ENCODE results near the gene PTGES. TPM values are rescaled to one million over a fixed set of nuclear protein-coding genes. Genes with fewer than 3 reads are reported as not detected.

The PTGES gene
- total and polyA plus RNA-seq, 10 of the 15 experiments (the other 5 are each of a cell fraction or from before 2014, with no cell fraction given) = 0.57 TPM; not detected in 9

GRCh38 chr9:129756191-129756590 is 3.3 kb upstream of the PTGES start:
- in situ Hi-C loops (cut with MboI) = no loop called here

More at GRCh38 chr9:129756191-129756590, 3.3 kb upstream of the PTGES start:
- FAIRE-seq = no peak
- no peaks in the 10 kb centered on the region for H3K36me3 ChIP-seq (ENCODE audit: control insufficient read depth in 2 of 2, insufficient read depth in 2 of 2, low read length in 1 of 2)
- intact Hi-C loops (cut with micrococcal nuclease; ENCODE audit: unreplicated experiment) = no loop called here
- H3K4me1 ChIP-seq (ENCODE audit: control insufficient read depth, insufficient read depth, low read length) = peaks cover 5% of the 10 kb centered on the region; the same call in 1 of the 2 replicates
- H4K20me1 ChIP-seq (ENCODE audit: control insufficient read depth, insufficient read depth) = no peaks in the 10 kb centered on the region
- no peak overlapping the region for H3K9ac ChIP-seq (ENCODE audit: control insufficient read depth, insufficient read depth, low read length)
- H3K9me3 ChIP-seq (replicated peaks; ENCODE audit: control insufficient read depth, insufficient read depth, low read length) = no peaks in the 10 kb centered on the region
- 74% methylated on average over 6 of the region's 6 CpGs for WGBS (ENCODE audit: insufficient coverage, insufficient replicate concordance, low lambda C conversion rate, missing lambda C conversion rate)
- no peak overlapping the region for H3K27ac ChIP-seq (ENCODE audit: control insufficient read depth, insufficient read depth)
- SMC1A ChIA-PET (ENCODE audit: uncharacterized antibody, unreplicated experiment) = no interaction called here
- ATAC-seq = no peak
- TF ChIP-seq, protein P1, sequence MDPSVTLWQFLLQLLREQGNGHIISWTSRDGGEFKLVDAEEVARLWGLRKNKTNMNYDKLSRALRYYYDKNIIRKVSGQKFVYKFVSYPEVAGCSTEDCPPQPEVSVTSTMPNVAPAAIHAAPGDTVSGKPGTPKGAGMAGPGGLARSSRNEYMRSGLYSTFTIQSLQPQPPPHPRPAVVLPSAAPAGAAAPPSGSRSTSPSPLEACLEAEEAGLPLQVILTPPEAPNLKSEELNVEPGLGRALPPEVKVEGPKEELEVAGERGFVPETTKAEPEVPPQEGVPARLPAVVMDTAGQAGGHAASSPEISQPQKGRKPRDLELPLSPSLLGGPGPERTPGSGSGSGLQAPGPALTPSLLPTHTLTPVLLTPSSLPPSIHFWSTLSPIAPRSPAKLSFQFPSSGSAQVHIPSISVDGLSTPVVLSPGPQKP (IDR thresholded peaks at IDR 0.05; ENCODE audit: low read depth, low read length) = no peak
- TF ChIP-seq YY1 (IDR thresholded peaks at IDR 0.05; ENCODE audit: low read depth, low read length) (no peak), KAT2A (conservative IDR thresholded peaks at IDR 0.05; ENCODE audit: control insufficient read depth, low read depth, low read length) (no peak), BRCA1 (IDR thresholded peaks at IDR 0.05; ENCODE audit: low read depth, low read length) (no peak), GABPA (IDR thresholded peaks at IDR 0.05; ENCODE audit: low read depth) (no peak), NBN (IDR thresholded peaks at IDR 0.05) (no peak), IRF4 (IDR thresholded peaks at IDR 0.05; ENCODE audit: low read depth, low read length) (no peak), STAT3 (IDR thresholded peaks at IDR 0.05; ENCODE audit: low read depth, low read length) (no peak), ETV6 (conservative IDR thresholded peaks at IDR 0.05 in 1 of 2, IDR thresholded peaks at IDR 0.05 in 1 of 2; ENCODE audit: borderline replicate concordance in 1 of 2, low read depth in 1 of 2) (no peak), CEBPB (IDR thresholded peaks at IDR 0.05; ENCODE audit: borderline replicate concordance in 1 of 2, low read depth in 2 of 2, low read length in 2 of 2) (no peak), CHD4 (IDR thresholded peaks at IDR 0.05) (no peak), CBFB (IDR thresholded peaks at IDR 0.05; ENCODE audit: low read depth) (no peak), SMC3 (IDR thresholded peaks at IDR 0.05; ENCODE audit: borderline replicate concordance, low read length) (no peak), BCL11A (IDR thresholded peaks at IDR 0.05; ENCODE audit: low read depth, low read length) (no peak), CBX3 (IDR thresholded peaks at IDR 0.05; ENCODE audit: borderline replicate concordance, low read depth) (no peak), MTA3 (IDR thresholded peaks at IDR 0.05; ENCODE audit: borderline replicate concordance, low read length) (no peak), SP1 (IDR thresholded peaks at IDR 0.05; ENCODE audit: low read depth, low read length) (no peak)
- POLR2A ChIA-PET = no interaction called here
- RAD21 ChIA-PET (ENCODE audit: unreplicated experiment) = interaction anchor here (1.0 kb wide), 1 partner anchor 18 kb away, joined by 3 read pairs; no protein-coding TSS in a partner anchor
- BruUV-seq (replicated peaks) = no TSS peak
- no peak overlapping the region for H3K4me3 ChIP-seq
- H2AFZ ChIP-seq (ENCODE audit: control insufficient read depth, low read depth, low read length) = no peak overlapping the region
- no peak overlapping the region for H3K4me2 ChIP-seq (ENCODE audit: control insufficient read depth, insufficient read depth)
- no peaks in the 10 kb centered on the region; a peak in 2 of 4 replicates for H3K27me3 ChIP-seq (replicated peaks in 1 of 2; ENCODE audit: control insufficient read depth in 2 of 2, insufficient read depth in 2 of 2, low read length in 1 of 2)
- H3K79me2 ChIP-seq (ENCODE audit: control insufficient read depth, insufficient read depth, low read length) = no peaks in the 10 kb centered on the region
- no peak for DNase-seq (ENCODE audit: low read depth, low spot score)
- CTCF ChIA-PET = interaction anchor here (0.9 to 2.2 kb wide), 4 partner anchors 17 to 31 kb away, joined by 3 to 8 read pairs (median 5); no protein-coding TSS in a partner anchor

Measured in GM12878 (cell line).